ENCODE data around the gene USP15. TPM values are rescaled to one million over a fixed set of nuclear protein-coding genes. Genes with fewer than 3 reads are reported as not detected.

The USP15 gene
- polyA plus RNA-seq (2011; rRNA removed) (21.9 and 44.3 TPM in 2 replicates), polyA minus RNA-seq (2011; rRNA and poly(A)+ RNA removed) (28.8 and 32.9 TPM in 2 replicates)

GRCh38 chr12:62259993-62260732 is at the start of gene USP15:
Gene USP15 (plus strand): TSS chr12:62260404. CDS start chr12:62260415, 11 bp downstream.
- peak; percentile 87 for TF ChIP-seq CTCF (IDR thresholded peaks at IDR 0.05; ENCODE audit: insufficient read depth, low read depth, low read length)
- H3K4me3 ChIP-seq (ENCODE audit: low read depth, low read length) = peak within 1 kb of the TSS; percentile 91
- H3K27me3 ChIP-seq (ENCODE audit: control insufficient read depth, insufficient read depth, low read length) = no peaks in the 10 kb centered on the region
- peak; percentile 66 for DNase-seq (ENCODE audit: low read depth)
- ChIA-PET CTCF (interaction anchor here (0.9 kb wide), 2 partner anchors 17 to 178 kb away, joined by 3 to 4 read pairs; no protein-coding TSS in a partner anchor), POLR2A (interaction anchor here (0.6 kb wide), 1 partner anchor 31 kb away, joined by 3 read pairs; no protein-coding TSS in a partner anchor)
- no peaks in the 10 kb centered on the region for H3K36me3 ChIP-seq (ENCODE audit: control insufficient read depth, insufficient read depth, low read length)

- Histone ChIP-seq H3K36me3 (ENCODE audit: control insufficient read depth, insufficient read depth, low read length) (no peaks in the 10 kb centered on the region), H3K27me3 (ENCODE audit: control insufficient read depth, insufficient read depth, low read length) (no peaks in the 10 kb centered on the region), H3K4me3 (ENCODE audit: low read depth, low read length) (no peak overlapping the region)
- POLR2A ChIA-PET = interaction anchor here (0.6 kb wide), 1 partner anchor 773 kb away, joined by 14 read pairs; no protein-coding TSS in a partner anchor
- DNase-seq (ENCODE audit: low read depth) = no peak
- CTCF ChIA-PET = interaction anchor here (0.7 to 2.3 kb wide), 10 partner anchors 8 to 108 kb away, joined by 3 to 29 read pairs (median 5); a partner anchor contains a TSS
- peak; percentile 91 for TF ChIP-seq CTCF (IDR thresholded peaks at IDR 0.05; ENCODE audit: insufficient read depth, low read depth, low read length)
Observed at GRCh38 chr12:62210422-62210821, 49.8 kb upstream of the USP15 start.

GRCh38 chr12:62211510-62211909 is 48.7 kb upstream of the USP15 start:
- no peak overlapping the region for H3K4me3 ChIP-seq (ENCODE audit: low read depth, low read length)
- H3K27me3 ChIP-seq (ENCODE audit: control insufficient read depth, insufficient read depth, low read length) = no peaks in the 10 kb centered on the region
- no peaks in the 10 kb centered on the region for H3K36me3 ChIP-seq (ENCODE audit: control insufficient read depth, insufficient read depth, low read length)
- POLR2A ChIA-PET = no interaction called here
- no peak for TF ChIP-seq CTCF (IDR thresholded peaks at IDR 0.05; ENCODE audit: insufficient read depth, low read depth, low read length)
- CTCF ChIA-PET = interaction anchor here (0.6 to 2.3 kb wide), 5 partner anchors 10 to 1467 kb away, joined by 3 to 29 read pairs (median 11); a partner anchor contains a TSS
- no peak for DNase-seq (ENCODE audit: low read depth)

GRCh38 chr12:62214846-62215245 is 45.4 kb upstream of the USP15 start:
- Histone ChIP-seq H3K27me3 (ENCODE audit: control insufficient read depth, insufficient read depth, low read length) (no peaks in the 10 kb centered on the region), H3K4me3 (ENCODE audit: low read depth, low read length) (no peak overlapping the region), H3K36me3 (ENCODE audit: control insufficient read depth, insufficient read depth, low read length) (no peaks in the 10 kb centered on the region)
- TF ChIP-seq CTCF (IDR thresholded peaks at IDR 0.05; ENCODE audit: insufficient read depth, low read depth, low read length) = no peak
- CTCF ChIA-PET = no interaction called here
- POLR2A ChIA-PET = no interaction called here
- DNase-seq (ENCODE audit: low read depth) = no peak

- no peaks in the 10 kb centered on the region for H3K27me3 ChIP-seq (ENCODE audit: control insufficient read depth, insufficient read depth, low read length)
- no peaks in the 10 kb centered on the region for H3K36me3 ChIP-seq (ENCODE audit: control insufficient read depth, insufficient read depth, low read length)
- no peak for TF ChIP-seq CTCF (IDR thresholded peaks at IDR 0.05; ENCODE audit: insufficient read depth, low read depth, low read length)
- CTCF ChIA-PET = no interaction called here
- DNase-seq (ENCODE audit: low read depth) = no peak
- POLR2A ChIA-PET = no interaction called here
- no peak overlapping the region for H3K4me3 ChIP-seq (ENCODE audit: low read depth, low read length)
Observed at GRCh38 chr12:62215506-62215905, 44.7 kb upstream of the USP15 start.
